GM13977 (cell line): ENCODE data around the gene NSMF.

Experiments used
- DNase-seq: peaks from one replicate; pipeline ENCODE4 v3.0.0; 2012; ENCODE audit warnings: low spot score
- in situ Hi-C: fragments of 300-500 bp; cut with MboI; formaldehyde crosslinking; loops from one replicate; pipeline ENCODE4 v1.12.0; 2022; ENCODE audit warnings: low sequenced_read_pairs, low pct_unique_long_range_greater_than_20kb, mixed read lengths, inconsistent platforms; ENCODE audit not compliant: unreplicated experiment
- TF ChIP-seq, protein P1 (sequence below): IDR thresholded peaks from 2 replicates; pipeline ENCODE4 v1.5.1; 2012; ENCODE audit warnings: mild to moderate bottlenecking, control low read depth; ENCODE audit not compliant: insufficient read depth; ENCODE audit errors: extremely low read depth, missing control alignments

Gene NSMF

GRCh38 chr9:137501457-137501856 lies 42.3 kb upstream of the NSMF start:
- in situ Hi-C loops = no loop called here
- TF ChIP-seq, protein P1, sequence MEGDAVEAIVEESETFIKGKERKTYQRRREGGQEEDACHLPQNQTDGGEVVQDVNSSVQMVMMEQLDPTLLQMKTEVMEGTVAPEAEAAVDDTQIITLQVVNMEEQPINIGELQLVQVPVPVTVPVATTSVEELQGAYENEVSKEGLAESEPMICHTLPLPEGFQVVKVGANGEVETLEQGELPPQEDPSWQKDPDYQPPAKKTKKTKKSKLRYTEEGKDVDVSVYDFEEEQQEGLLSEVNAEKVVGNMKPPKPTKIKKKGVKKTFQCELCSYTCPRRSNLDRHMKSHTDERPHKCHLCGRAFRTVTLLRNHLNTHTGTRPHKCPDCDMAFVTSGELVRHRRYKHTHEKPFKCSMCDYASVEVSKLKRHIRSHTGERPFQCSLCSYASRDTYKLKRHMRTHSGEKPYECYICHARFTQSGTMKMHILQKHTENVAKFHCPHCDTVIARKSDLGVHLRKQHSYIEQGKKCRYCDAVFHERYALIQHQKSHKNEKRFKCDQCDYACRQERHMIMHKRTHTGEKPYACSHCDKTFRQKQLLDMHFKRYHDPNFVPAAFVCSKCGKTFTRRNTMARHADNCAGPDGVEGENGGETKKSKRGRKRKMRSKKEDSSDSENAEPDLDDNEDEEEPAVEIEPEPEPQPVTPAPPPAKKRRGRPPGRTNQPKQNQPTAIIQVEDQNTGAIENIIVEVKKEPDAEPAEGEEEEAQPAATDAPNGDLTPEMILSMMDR = no peak
- no peak for DNase-seq

GRCh38 chr9:137500666-137501397 lies 41.7 kb upstream of the NSMF start:
- in situ Hi-C loops = no loop called here
- DNase-seq = no peak
- TF ChIP-seq, protein P1 = no peak

- in situ Hi-C loops = no loop called here
- TF ChIP-seq, protein P1 = no peak
- DNase-seq = no peak
These were observed 40.9 kb upstream of the NSMF start for GRCh38 chr9:137499858-137500661.

DNA sequence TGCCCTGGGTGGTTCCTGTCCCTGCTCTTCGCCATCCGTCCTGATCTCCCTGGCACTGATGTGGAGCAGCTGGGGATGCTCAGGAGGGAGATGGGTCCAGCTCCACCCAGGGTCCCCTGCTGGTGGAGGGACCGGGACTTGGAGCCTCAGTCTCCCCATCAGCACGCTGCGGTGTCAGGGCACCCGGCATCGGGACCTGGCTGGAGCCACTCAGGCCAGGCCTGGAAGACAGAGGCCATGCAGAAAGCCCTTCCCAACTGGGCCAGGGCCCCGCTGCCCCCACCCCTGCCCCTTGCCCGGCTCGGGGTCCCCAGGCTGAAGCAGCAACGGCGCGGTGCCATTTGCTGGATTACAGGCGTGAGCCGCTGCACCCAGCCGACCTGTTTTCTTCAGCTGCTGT lies 40.3 kb upstream of the NSMF start:
- in situ Hi-C loops = no loop called here
- TF ChIP-seq, protein P1 = no peak
- no peak for DNase-seq

DNA sequence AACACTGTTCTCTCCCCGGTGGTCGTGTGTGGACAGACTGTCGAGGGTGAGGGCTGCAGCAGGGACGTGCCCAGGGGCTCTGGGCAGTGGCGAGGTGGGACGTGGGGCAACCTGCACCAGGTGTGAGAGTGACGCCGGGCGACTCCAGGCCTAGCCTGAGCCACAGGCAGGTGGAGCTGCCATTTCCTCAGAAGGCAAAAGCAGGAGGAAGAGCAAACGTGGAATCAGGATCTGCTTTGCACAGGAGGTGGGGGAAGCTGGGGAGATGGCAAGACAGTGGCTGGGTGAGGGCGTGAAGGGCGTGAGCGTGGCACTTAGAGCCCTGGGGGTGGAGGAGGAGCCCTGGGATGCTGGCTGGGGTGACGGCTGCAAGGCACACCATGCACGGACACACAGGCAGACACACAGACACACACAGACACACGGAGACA lies 39.6 kb upstream of the NSMF start:
- TF ChIP-seq, protein P1 = no peak
- in situ Hi-C loops = no loop called here
- DNase-seq = no peak

DNA sequence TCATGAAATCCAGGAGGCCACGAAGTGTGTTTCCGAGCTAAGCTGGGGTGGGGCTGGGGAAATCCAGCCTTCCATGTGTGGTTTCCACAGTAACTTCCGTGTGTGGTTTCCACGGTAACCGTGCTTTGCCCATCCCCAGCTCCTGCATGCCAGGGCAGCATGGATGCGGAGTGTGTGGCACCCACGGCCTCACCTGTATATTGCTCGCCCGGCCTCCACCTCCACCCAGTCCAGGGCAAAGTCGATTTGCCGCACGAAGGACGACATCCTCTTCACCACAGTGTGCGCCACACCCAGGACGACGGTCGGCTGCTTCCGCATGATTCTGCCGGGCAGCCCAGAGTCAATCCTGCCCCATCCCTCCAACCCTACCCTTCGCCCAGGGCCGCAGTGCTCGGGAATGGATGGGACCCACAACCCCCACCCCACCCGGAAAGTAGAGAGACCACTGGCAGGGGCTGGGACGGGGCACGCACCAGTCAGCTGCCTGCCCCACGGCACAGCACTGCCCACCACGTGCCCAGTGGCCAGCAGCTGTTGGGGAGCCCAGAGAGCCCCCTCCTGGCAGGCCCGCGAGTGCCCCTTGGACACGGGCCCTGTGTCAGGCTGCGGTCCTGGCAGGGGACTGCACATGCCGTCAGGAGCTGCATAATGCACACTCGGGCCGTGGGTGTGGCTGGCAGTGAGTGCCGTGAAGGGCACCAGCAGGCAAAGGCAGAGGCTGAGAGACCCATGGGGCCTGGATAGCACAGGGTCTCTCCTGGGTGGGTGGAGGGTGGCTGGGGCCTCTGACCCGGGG lies 39.0 kb upstream of the NSMF start:
- TF ChIP-seq, protein P1 = no peak
- in situ Hi-C loops = no loop called here
- DNase-seq = no peak
